K562 (cell line): ENCODE results near the gene BANP. TPM values are rescaled to one million over a fixed set of nuclear protein-coding genes. Genes with fewer than 3 reads are reported as not detected.

Experiments
- ATAC-seq: fragments of 200-7000 bp; cut with Tn5 transposase; 3 replicates; pipeline ENCODE4 v1.9.1; 2020; ENCODE audit warnings: moderate library complexity
- BruUV-seq: library from RNA; stranded (reverse); fragments of 400-500 nt; replicated peaks from 2 replicates; lab custom pipeline; 2021; lab: Mats Ljungman, UMichigan
- CTCF ChIA-PET: fragments of 300-600 bp; formaldehyde crosslinking; extraction: SDS; loops from one replicate; lab custom pipeline; 2021; ENCODE audit warnings: low intra/inter-chr PET ratio; lab: Yijun Ruan, JAX
- POLR2A ChIA-PET: fragments of 300-600, 350-650 bp; sonication (Branson Sonifier 250); formaldehyde crosslinking; extraction: SDS; loops from one replicate; lab custom pipeline; 2021; ENCODE audit warnings: antibody characterized with exemption, inconsistent platforms; lab: Yijun Ruan, JAX
- DNase-seq, 4 experiments: peaks; one replicate each; pipeline versions ENCODE4 v3.0.0 to v3.0.0-alpha.2; 2011 to 2018; ENCODE audit warnings: low spot score in 3 of 4, mixed read lengths in 3 of 4; ENCODE audit errors: extremely low read depth in 1 of 4
- FAIRE-seq: peaks from 2 replicates; lab custom pipeline; 2011; peaks lifted over from hg19 to GRCh38; lab: Jason Lieb, UNC
- H2AFZ ChIP-seq: 2 replicates; pipeline ENCODE4 v1.6.0; 2011; ENCODE audit warnings: low read depth, low read length, control low read depth, inconsistent platforms
- H3K27ac ChIP-seq: fragments of 200-600 bp; 3 replicates; pipeline ENCODE4 v1.8.0; 2011; ENCODE audit warnings: low read depth, mild to moderate bottlenecking, control low read depth, inconsistent platforms, low read length, moderate library complexity, mixed read lengths; ENCODE audit errors: extremely low read depth
- H3K27me3 ChIP-seq, 2 experiments: fragments of 300-600 bp in 1 of 2; 2 replicates in 1 of 2; 3 replicates in 1 of 2; pipeline versions ENCODE4 v1.6.0 to v1.8.0; 2011; ENCODE audit warnings: inconsistent platforms in 2 of 2, low read length in 2 of 2, mild to moderate bottlenecking in 1 of 2, mixed read lengths in 1 of 2, moderate library complexity in 1 of 2; ENCODE audit not compliant: control insufficient read depth in 2 of 2, insufficient read depth in 2 of 2
- H3K36me3 ChIP-seq: fragments of 300-600 bp; 3 replicates; pipeline ENCODE4 v1.8.0; 2011; ENCODE audit warnings: mild to moderate bottlenecking, low read length, inconsistent platforms; ENCODE audit not compliant: control insufficient read depth, insufficient read depth
- H3K4me1 ChIP-seq, 2 experiments: fragments of 200-600 bp in 1 of 2; replicated peaks in 1 of 2; 2 replicates in 1 of 2; 3 replicates in 1 of 2; pipeline versions ENCODE4 v1.5.1 to v1.8.0; 2011; ENCODE audit warnings: inconsistent platforms in 2 of 2, low read length in 2 of 2, mild to moderate bottlenecking in 1 of 2, mixed read lengths in 1 of 2, moderate library complexity in 1 of 2; ENCODE audit not compliant: control insufficient read depth in 2 of 2, insufficient read depth in 2 of 2
- H3K4me2 ChIP-seq: 2 replicates; pipeline ENCODE4 v1.6.1; 2011; ENCODE audit warnings: low read length, control low read depth, inconsistent platforms, mixed read lengths; ENCODE audit not compliant: insufficient read depth
- H3K4me3 ChIP-seq: fragments of 200-600 bp; sonication (generic), shearing (Covaris generic); 2 replicates; pipeline ENCODE4 v1.5.1; 2016; ENCODE audit warnings: control low read depth, inconsistent platforms
- H3K79me2 ChIP-seq: fragments of 200-600 bp; 3 replicates; pipeline ENCODE4 v1.8.0; 2011; ENCODE audit warnings: low read length, inconsistent platforms; ENCODE audit not compliant: control insufficient read depth, insufficient read depth
- H3K9ac ChIP-seq, 2 experiments: 2 replicates each; pipeline versions ENCODE4 v1.6.0 to v1.6.1; 2011; ENCODE audit warnings: low read depth in 2 of 2, low read length in 2 of 2, control low read depth in 1 of 2, inconsistent platforms in 1 of 2, mild to moderate bottlenecking in 1 of 2, mixed read lengths in 1 of 2; ENCODE audit not compliant: insufficient read depth in 1 of 2
- H3K9me1 ChIP-seq: one replicate; pipeline ENCODE4 v1.6.0; 2011; ENCODE audit warnings: inconsistent platforms, mild to moderate bottlenecking, low read length, moderate library complexity; ENCODE audit not compliant: control insufficient read depth, insufficient read depth
- H3K9me3 ChIP-seq: replicated peaks from 2 replicates; pipeline ENCODE4 v1.5.1; 2011; ENCODE audit warnings: low read depth, low read length, inconsistent platforms; ENCODE audit not compliant: control insufficient read depth, insufficient read depth
- H4K20me1 ChIP-seq: replicated peaks from 2 replicates; pipeline ENCODE4 v1.6.1; 2011; ENCODE audit warnings: low read length, inconsistent platforms, mixed read lengths; ENCODE audit not compliant: control insufficient read depth, insufficient read depth
- ATF2 ChIP-seq: sonication (generic); formaldehyde crosslinking; IDR thresholded peaks from 2 replicates; pipeline ENCODE4 v1.8.1; 2022; ENCODE audit warnings: missing genetic modification reagents
- E2F4 ChIP-seq: sonication (generic); formaldehyde crosslinking; IDR thresholded peaks from 2 replicates; pipeline ENCODE4 v1.8.0; 2022; ENCODE audit warnings: mild to moderate bottlenecking, low read depth, missing genetic modification reagents
- NCOA4 ChIP-seq: fragments of 450-650 bp; IDR thresholded peaks from 2 replicates; pipeline ENCODE4 v1.6.1; 2018; ENCODE audit warnings: mild to moderate bottlenecking; ENCODE audit not compliant: partially characterized antibody
- TAF7 ChIP-seq: fragments of 450-650 bp; IDR thresholded peaks from 2 replicates; pipeline ENCODE4 v1.6.1; 2016; ENCODE audit warnings: missing genetic modification characterization, missing compliant biosample characterization
- ZNF76 ChIP-seq: fragments of 250-450 bp; sonication (Bioruptor Pico); IDR thresholded peaks from 2 replicates; pipeline ENCODE4 v1.4.0; 2020; ENCODE audit warnings: mild to moderate bottlenecking, moderate library complexity, borderline replicate concordance
- whole genome bisulfite sequencing: fragments of 100-300 bp; shearing (Covaris generic); methylation state at CpG from one replicate; pipeline ENCODE4 v1.1.6; 2016; ENCODE audit warnings: low coverage, mixed read lengths; ENCODE audit not compliant: insufficient coverage; ENCODE audit errors: missing lambda C conversion rate; 5-methylcytosine and 5-hydroxymethylcytosine counted together
- in situ Hi-C: fragments of 300-500 bp; cut with MboI; formaldehyde crosslinking; loops from 4 replicates; pipeline ENCODE4 v1.15.0; 2018; ENCODE audit warnings: inconsistent platforms, mixed read lengths
- intact Hi-C: fragments of 100-400 bp; cut with micrococcal nuclease; formaldehyde crosslinking; loops from 2 replicates; pipeline ENCODE4 v1.14.2; 2022
- polyA plus RNA-seq, 8 experiments: library from polyadenylated mRNA; depleted of rRNA in 4 of 8; stranded (reverse) in 5 of 8; unstranded in 3 of 8; fragments of >200 nt; fragmentation: Nextera tagmentation in 2 of 8; fragmentation: Illumina TruSeq in 1 of 8; extraction: Ambion mirVana in 2 of 8; extraction: Trizol in 1 of 8; gene quantifications; 2 replicates each; pipeline versions ENCODE4 v1.2.1 to v1.2.3, GENCODE V29; 2011 to 2014; ENCODE audit warnings: inconsistent platforms in 1 of 8, missing spikeins in 1 of 8
- total RNA-seq, 7 experiments: library from RNA; depleted of rRNA in 6 of 7; stranded (reverse); fragments of >200 nt in 6 of 7; fragmentation: Illumina TruSeq in 2 of 7; extraction: Trizol in 2 of 7; gene quantifications; 2 replicates each; pipeline versions ENCODE4 v1.2.1 to v1.2.3, GENCODE V29; 2011 to 2021; ENCODE audit warnings: low replicate concordance in 1 of 7

Gene BANP
- total and polyA plus RNA-seq, 9 of the 15 experiments (the other 6 are each of a cell fraction or from before 2014, with no cell fraction given), result 4.6 to 22.1 (median 15.6) TPM

GRCh38 chr16:88063211-88063773 is 112.1 kb downstream of the BANP start (continued):
- TF ChIP-seq NCOA4 (no peak), ZNF76 (CRISPR knock-in tag) (no peak)
- TF ChIP-seq, all 486 proteins: peak for 0

- 80% methylated on average over 27 of the region's 31 CpGs for WGBS
- H3K27ac ChIP-seq, result no peak overlapping the region
- no peaks in the 10 kb centered on the region for H3K9me3 ChIP-seq
- H3K9ac ChIP-seq, result peak overlapping the region in 1 of 2 experiments; percentile 45; a peak in 1 of 4 replicates
- intact Hi-C loops, result no loop called here
- FAIRE-seq, result no peak
- no peak for ATAC-seq
- 0 out of 2 replicates have a peak, but pooled peaks cover 6% of the 10 kb centered on the region for H4K20me1 ChIP-seq
- no peaks in the 10 kb centered on the region for H3K9me1 ChIP-seq
- no peak for DNase-seq
- H3K79me2 ChIP-seq, result no peaks in the 10 kb centered on the region
- BruUV-seq, result no TSS peak
- H3K4me3 ChIP-seq, result no peak overlapping the region
- ChIA-PET CTCF (no interaction called here), POLR2A (no interaction called here)
- no peaks in the 10 kb centered on the region for H3K27me3 ChIP-seq
- in situ Hi-C loops, result no loop called here
- peaks cover 2% of the 10 kb centered on the region; the same call in 1 of the 3 replicates for H3K36me3 ChIP-seq
- peaks cover 0 to 8% of the 10 kb centered on the region in 2 experiments; a peak in 2 of 5 replicates for H3K4me1 ChIP-seq
- no peak overlapping the region for H2AFZ ChIP-seq
- TF ChIP-seq TAF7 (tag) (no peak), ATF2 (no peak), E2F4 (CRISPR knock-in tag) (no peak)
- H3K4me2 ChIP-seq, result no peak overlapping the region
Observed at GRCh38 chr16:88064011-88064888, 113.0 kb downstream of the BANP start.
